MM.1S (cell line): ENCODE data around the gene RASGRP4.

Experiments
- DNase-seq: peaks from one replicate; pipeline ENCODE4 v3.0.0-alpha.2; 2015
- H2AFZ ChIP-seq: fragments of 300-600 bp; sonication (generic); 2 replicates; pipeline ENCODE4 v1.6.0; 2016; ENCODE audit warnings: antibody characterized with exemption, low read length
- H3F3A ChIP-seq: fragments of 300-600 bp; sonication (generic); 2 replicates; pipeline ENCODE4 v1.6.1; 2016; ENCODE audit warnings: mild to moderate bottlenecking, antibody characterized with exemption, low read length, moderate library complexity, mixed read lengths; ENCODE audit not compliant: insufficient read depth
- H3K27ac ChIP-seq: fragments of 300-600 bp; sonication (generic); 2 replicates; pipeline ENCODE4 v1.5.1; 2016; ENCODE audit warnings: mild to moderate bottlenecking, low read length
- H3K27me3 ChIP-seq: fragments of 300-600 bp; sonication (generic); replicated peaks from 2 replicates; pipeline ENCODE4 v1.6.0; 2016; ENCODE audit warnings: low read length; ENCODE audit not compliant: insufficient read depth
- H3K36me3 ChIP-seq: fragments of 300-600 bp; sonication (generic); replicated peaks from 2 replicates; pipeline ENCODE4 v1.6.1; 2016; ENCODE audit warnings: mild to moderate bottlenecking, low read length, mixed read lengths; ENCODE audit not compliant: insufficient read depth
- H3K4me1 ChIP-seq: fragments of 300-600 bp; sonication (generic); 2 replicates; pipeline ENCODE4 v1.6.1; 2016; ENCODE audit warnings: low read length, mixed read lengths
- H3K4me2 ChIP-seq: fragments of 300-600 bp; sonication (generic); 2 replicates; pipeline ENCODE4 v1.6.0; 2016; ENCODE audit warnings: low read depth, low read length
- H3K4me3 ChIP-seq: fragments of 300-600 bp; sonication (generic); 2 replicates; pipeline ENCODE4 v1.5.1; 2016; ENCODE audit warnings: low read length, mixed read lengths
- H3K79me2 ChIP-seq: fragments of 300-600 bp; sonication (generic); 2 replicates; pipeline ENCODE4 v1.6.1; 2016; ENCODE audit warnings: mixed run types, low read length, mixed read lengths
- H3K9ac ChIP-seq: fragments of 300-600 bp; sonication (generic); 2 replicates; pipeline ENCODE4 v1.6.1; 2016; ENCODE audit warnings: low read length, mixed read lengths
- H3K9me2 ChIP-seq: fragments of 300-600 bp; sonication (generic); replicated peaks from 2 replicates; pipeline ENCODE4 v1.6.1; 2016; ENCODE audit warnings: mild to moderate bottlenecking, low read length, mixed read lengths; ENCODE audit not compliant: insufficient read depth
- H3K9me3 ChIP-seq: fragments of 300-600 bp; sonication (generic); replicated peaks from 2 replicates; pipeline ENCODE4 v1.6.1; 2016; ENCODE audit warnings: mild to moderate bottlenecking, low read length, mixed read lengths; ENCODE audit not compliant: insufficient read depth
- H4K20me1 ChIP-seq: fragments of 300-600 bp; sonication (generic); 2 replicates; pipeline ENCODE4 v1.6.1; 2016; ENCODE audit warnings: mild to moderate bottlenecking, low read length, moderate library complexity, mixed read lengths; ENCODE audit not compliant: insufficient read depth
- EZH2 ChIP-seq: fragments of 300-600 bp; sonication (generic); optimal IDR thresholded peaks from 2 replicates; pipeline ENCODE3; 2017; ENCODE audit warnings: low read depth, mild to moderate bottlenecking, antibody characterized with exemption, low read length, mixed read lengths
- EZH2phosphoT487 ChIP-seq: fragments of 300-600 bp; sonication (generic); IDR thresholded peaks from 2 replicates; pipeline ENCODE4 v1.6.1; 2018; ENCODE audit warnings: antibody characterized with exemption, low read length
- TF ChIP-seq, protein P1 (sequence below): fragments of 300-600 bp; sonication (generic); IDR thresholded peaks from 2 replicates; pipeline ENCODE4 v1.5.1; 2016; ENCODE audit warnings: antibody characterized with exemption, low read length, mixed read lengths

Gene RASGRP4

DNA sequence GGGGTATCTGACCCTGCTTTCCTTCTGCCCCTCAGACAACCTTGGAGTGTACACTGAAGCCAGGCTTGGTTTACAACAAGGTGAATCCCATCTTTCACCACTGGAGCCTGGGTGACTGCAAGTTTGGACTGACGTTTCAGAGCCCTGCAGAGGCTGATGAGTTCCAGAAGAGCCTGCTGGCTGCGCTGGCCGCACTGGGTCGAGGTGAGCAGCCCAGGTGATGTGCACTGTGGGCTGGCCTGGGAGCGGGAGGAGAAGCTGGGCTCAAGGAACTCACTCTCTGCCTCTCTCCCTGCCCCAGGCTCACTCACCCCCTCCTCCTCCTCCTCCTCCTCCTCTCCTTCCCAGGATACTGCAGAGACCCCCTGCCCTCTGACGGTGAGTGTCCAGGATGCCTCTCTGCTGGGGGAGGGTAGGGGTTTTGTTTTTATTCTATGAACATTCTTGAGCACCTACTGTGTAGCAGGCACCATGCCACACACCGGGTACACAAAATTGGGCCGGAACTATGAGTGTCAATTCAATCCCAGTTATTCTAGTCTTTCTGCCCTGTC is 34.0 kb downstream of the RASGRP4 start:
- no peaks in the 10 kb centered on the region for H3K9me3 ChIP-seq
- 0 out of 2 replicates have a peak, but pooled peaks cover 2% of the 10 kb centered on the region for H3K4me1 ChIP-seq
- H3K36me3 ChIP-seq, result no peaks in the 10 kb centered on the region
- no peak for DNase-seq
- H3K9ac ChIP-seq, result no peak overlapping the region
- no peaks in the 10 kb centered on the region for H4K20me1 ChIP-seq
- H3K27me3 ChIP-seq, result peaks cover 80% of the 10 kb centered on the region
- H3K4me3 ChIP-seq, result no peak overlapping the region
- no peaks in the 10 kb centered on the region for H3K79me2 ChIP-seq
- H3K27ac ChIP-seq, result no peak overlapping the region
- H3F3A ChIP-seq, result no peaks in the 10 kb centered on the region; the same call in 1 of the 2 replicates
- TF ChIP-seq EZH2phosphoT487, result no peak
- TF ChIP-seq EZH2, result no peak
- H2AFZ ChIP-seq, result no peak overlapping the region
- no peaks in the 10 kb centered on the region for H3K9me2 ChIP-seq
- H3K4me2 ChIP-seq, result no peak overlapping the region

DNA sequence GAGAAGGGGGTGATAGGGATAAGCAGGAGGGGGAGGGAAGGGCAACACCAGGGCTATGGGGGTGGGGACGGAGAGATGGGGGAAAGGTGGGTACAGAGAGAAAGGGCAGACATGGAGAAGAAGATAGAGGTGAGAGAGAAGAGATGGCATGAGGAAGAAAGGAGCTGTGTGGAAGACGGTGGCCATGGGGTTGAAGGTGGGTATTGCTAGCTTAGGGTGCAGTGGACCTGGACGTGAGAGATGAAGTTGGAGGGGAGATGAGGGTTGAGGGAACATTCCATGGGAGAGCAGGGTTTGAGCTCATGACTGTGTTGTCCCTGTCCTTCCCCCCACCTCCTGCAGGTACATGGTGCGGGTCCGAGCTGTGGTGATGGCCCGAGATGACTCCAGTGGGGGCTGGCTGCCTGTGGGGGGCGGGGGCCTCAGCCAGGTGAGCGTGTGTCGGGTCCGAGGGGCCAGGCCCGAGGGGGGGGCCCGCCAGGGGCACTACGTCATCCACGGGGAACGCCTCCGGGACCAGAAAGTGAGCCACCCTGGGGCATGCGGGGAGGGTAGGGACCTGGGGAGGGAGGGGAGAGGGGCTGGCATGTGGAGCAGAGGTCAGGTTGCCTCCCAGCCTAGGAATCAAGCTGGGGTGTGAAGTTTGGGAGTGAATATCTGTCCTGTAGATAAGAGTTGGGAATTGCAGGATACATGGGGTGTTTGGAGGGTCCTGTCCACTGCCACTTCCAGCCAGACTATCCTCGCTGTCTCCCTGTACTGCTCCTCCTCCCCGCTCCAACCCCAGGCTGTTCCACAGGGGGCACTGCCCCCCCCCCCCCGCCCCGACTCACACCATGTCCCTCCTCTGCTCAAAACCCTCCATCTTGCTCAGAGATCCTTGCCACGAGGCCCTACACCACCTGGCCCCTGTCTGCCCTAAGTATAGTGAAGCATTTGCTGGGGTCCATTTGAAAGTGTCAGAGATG is 35.8 kb downstream of the RASGRP4 start:
- H3K9me2 ChIP-seq, result no peaks in the 10 kb centered on the region
- 0 out of 2 replicates have a peak, but pooled peaks cover 2% of the 10 kb centered on the region for H3K4me1 ChIP-seq
- H3K9me3 ChIP-seq, result no peaks in the 10 kb centered on the region
- H3K27ac ChIP-seq, result no peak overlapping the region
- DNase-seq, result no peak
- no peak overlapping the region for H3K4me3 ChIP-seq
- no peak overlapping the region for H2AFZ ChIP-seq
- H3K4me2 ChIP-seq, result no peak overlapping the region
- H3K36me3 ChIP-seq, result no peaks in the 10 kb centered on the region
- H3K79me2 ChIP-seq, result no peaks in the 10 kb centered on the region
- no peak overlapping the region for H3K9ac ChIP-seq
- TF ChIP-seq, protein P1, sequence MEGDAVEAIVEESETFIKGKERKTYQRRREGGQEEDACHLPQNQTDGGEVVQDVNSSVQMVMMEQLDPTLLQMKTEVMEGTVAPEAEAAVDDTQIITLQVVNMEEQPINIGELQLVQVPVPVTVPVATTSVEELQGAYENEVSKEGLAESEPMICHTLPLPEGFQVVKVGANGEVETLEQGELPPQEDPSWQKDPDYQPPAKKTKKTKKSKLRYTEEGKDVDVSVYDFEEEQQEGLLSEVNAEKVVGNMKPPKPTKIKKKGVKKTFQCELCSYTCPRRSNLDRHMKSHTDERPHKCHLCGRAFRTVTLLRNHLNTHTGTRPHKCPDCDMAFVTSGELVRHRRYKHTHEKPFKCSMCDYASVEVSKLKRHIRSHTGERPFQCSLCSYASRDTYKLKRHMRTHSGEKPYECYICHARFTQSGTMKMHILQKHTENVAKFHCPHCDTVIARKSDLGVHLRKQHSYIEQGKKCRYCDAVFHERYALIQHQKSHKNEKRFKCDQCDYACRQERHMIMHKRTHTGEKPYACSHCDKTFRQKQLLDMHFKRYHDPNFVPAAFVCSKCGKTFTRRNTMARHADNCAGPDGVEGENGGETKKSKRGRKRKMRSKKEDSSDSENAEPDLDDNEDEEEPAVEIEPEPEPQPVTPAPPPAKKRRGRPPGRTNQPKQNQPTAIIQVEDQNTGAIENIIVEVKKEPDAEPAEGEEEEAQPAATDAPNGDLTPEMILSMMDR, result no peak
- TF ChIP-seq EZH2 (no peak), EZH2phosphoT487 (no peak)
- H3K27me3 ChIP-seq, result peaks cover 64% of the 10 kb centered on the region
- H4K20me1 ChIP-seq, result no peaks in the 10 kb centered on the region
- H3F3A ChIP-seq, result no peaks in the 10 kb centered on the region; the same call in 1 of the 2 replicates

DNA sequence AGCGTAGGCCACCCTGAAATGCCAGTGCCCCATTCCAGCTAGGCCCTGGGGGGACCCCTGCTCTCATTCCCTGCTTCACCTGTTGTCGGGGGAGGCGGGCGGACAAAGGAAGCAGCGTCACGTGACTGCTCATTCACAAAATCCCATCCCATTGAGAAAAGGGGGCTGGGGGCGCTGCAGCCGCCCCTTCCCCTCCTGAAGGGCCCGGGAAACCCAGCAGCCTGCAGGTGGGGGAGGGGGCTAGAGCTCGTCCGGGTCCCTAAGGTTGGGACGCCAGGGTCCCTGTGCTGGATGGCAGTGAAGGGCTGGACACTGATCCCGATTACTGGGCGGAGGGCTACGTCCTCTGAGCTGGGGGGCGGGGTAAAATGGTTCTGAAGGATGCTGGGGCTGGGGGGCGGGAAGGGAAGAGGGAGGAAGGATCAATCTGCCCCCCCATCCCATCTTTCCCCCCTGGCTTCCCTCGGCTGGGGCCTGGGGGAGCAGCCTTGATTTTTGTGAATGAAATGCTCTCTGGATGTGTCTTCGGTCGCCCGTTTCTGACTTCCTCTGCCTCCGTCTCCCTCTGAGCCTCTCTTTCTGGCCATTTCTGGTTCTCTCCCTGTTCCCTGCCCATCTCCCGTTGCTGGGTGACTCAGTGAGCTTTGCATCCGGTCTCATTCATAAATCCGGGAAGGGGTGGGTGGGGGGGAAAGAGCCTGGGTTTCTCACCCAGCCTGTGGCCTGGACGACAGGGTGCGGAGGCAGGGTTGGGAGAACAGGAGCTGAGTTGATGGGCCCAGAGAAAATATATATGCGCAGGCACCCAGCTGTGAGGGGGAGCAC is 36.7 kb downstream of the RASGRP4 start:
- no peaks in the 10 kb centered on the region; the same call in 1 of the 2 replicates for H3F3A ChIP-seq
- no peak overlapping the region for H2AFZ ChIP-seq
- H3K4me1 ChIP-seq, result 0 out of 2 replicates have a peak, but pooled peaks cover 2% of the 10 kb centered on the region
- H3K4me3 ChIP-seq, result no peak overlapping the region
- TF ChIP-seq EZH2phosphoT487 (no peak), EZH2 (no peak)
- TF ChIP-seq, protein P1, result no peak
- H3K9me3 ChIP-seq, result no peaks in the 10 kb centered on the region
- H3K36me3 ChIP-seq, result no peaks in the 10 kb centered on the region
- H3K9ac ChIP-seq, result no peak overlapping the region
- no peaks in the 10 kb centered on the region for H3K9me2 ChIP-seq
- no peak overlapping the region for H3K27ac ChIP-seq
- H3K27me3 ChIP-seq, result peaks cover 55% of the 10 kb centered on the region
- H3K79me2 ChIP-seq, result no peaks in the 10 kb centered on the region
- no peak overlapping the region for H3K4me2 ChIP-seq
- DNase-seq, result no peak
- no peaks in the 10 kb centered on the region for H4K20me1 ChIP-seq
